Mesenchymal stem cell (in vitro differentiated cells and primary cell): ENCODE measurements around the gene FAM222A.

ENCODE experiments used
- DNase-seq: peaks from one replicate; pipeline ENCODE4 v3.0.0-alpha.2; 2013
- H2AFZ ChIP-seq: one replicate; pipeline ENCODE4 v1.6.1; 2013; ENCODE audit warnings: low read depth, mild to moderate bottlenecking, control low read depth, inconsistent platforms, low read length, moderate library complexity
- H2AK5ac ChIP-seq: 2 replicates; pipeline ENCODE4 v1.6.1; 2013; ENCODE audit warnings: low read length, moderate library complexity, mild to moderate bottlenecking, inconsistent platforms; ENCODE audit not compliant: severe bottlenecking
- H2BK120ac ChIP-seq: one replicate; pipeline ENCODE4 v1.6.1; 2013; ENCODE audit warnings: low read depth, mild to moderate bottlenecking, inconsistent platforms, low read length, moderate library complexity
- H2BK12ac ChIP-seq, 2 experiments: one replicate each; pipeline ENCODE4 v1.6.1; 2013; ENCODE audit warnings: inconsistent platforms in 2 of 2, low read length in 2 of 2, mild to moderate bottlenecking in 2 of 2, moderate library complexity in 2 of 2, control low read depth in 1 of 2
- H2BK15ac ChIP-seq: one replicate; pipeline ENCODE4 v1.6.1; 2013; ENCODE audit warnings: mild to moderate bottlenecking, low read depth, inconsistent platforms; ENCODE audit not compliant: poor library complexity, severe bottlenecking
- H2BK5ac ChIP-seq: 2 replicates; pipeline ENCODE4 v1.6.1; 2013; ENCODE audit warnings: low read depth, mild to moderate bottlenecking, low read length, control low read depth, inconsistent platforms; ENCODE audit not compliant: poor library complexity, severe bottlenecking
- H3K14ac ChIP-seq, 2 experiments: one replicate each; pipeline ENCODE4 v1.6.1; 2013; ENCODE audit warnings: inconsistent platforms in 2 of 2, low read length in 2 of 2, control low read depth in 1 of 2, mild to moderate bottlenecking in 1 of 2, moderate library complexity in 1 of 2
- H3K18ac ChIP-seq, 2 experiments: one replicate each; pipeline ENCODE4 v1.6.1; 2013; ENCODE audit warnings: inconsistent platforms in 2 of 2, low read length in 2 of 2, control low read depth in 1 of 2, low read depth in 1 of 2, mild to moderate bottlenecking in 1 of 2
- H3K23ac ChIP-seq, 2 experiments: one replicate each; pipeline ENCODE4 v1.6.1; 2013; ENCODE audit warnings: inconsistent platforms in 2 of 2, low read length in 2 of 2, mild to moderate bottlenecking in 2 of 2, moderate library complexity in 2 of 2, control low read depth in 1 of 2
- H3K27ac ChIP-seq: 2 replicates; pipeline ENCODE4 v1.5.1; 2013; ENCODE audit warnings: mild to moderate bottlenecking, moderate library complexity, low read length, control low read depth, inconsistent platforms; ENCODE audit not compliant: poor library complexity, severe bottlenecking
- H3K27me3 ChIP-seq, 2 experiments: 2 replicates each; pipeline versions ENCODE4 v1.6.1 to v1.7.0; 2013; ENCODE audit warnings: low read length in 2 of 2, mild to moderate bottlenecking in 2 of 2, moderate library complexity in 2 of 2, control low read depth in 1 of 2, inconsistent platforms in 1 of 2; ENCODE audit not compliant: control insufficient read depth in 1 of 2, insufficient read depth in 1 of 2
- H3K36me3 ChIP-seq, 2 experiments: 2 replicates each; pipeline versions ENCODE4 v1.6.1 to v1.7.0; 2013; ENCODE audit warnings: low read length in 2 of 2, control low read depth in 1 of 2, inconsistent platforms in 1 of 2, low read depth in 1 of 2, mild to moderate bottlenecking in 1 of 2; ENCODE audit not compliant: insufficient read depth in 2 of 2, control insufficient read depth in 1 of 2
- H3K4ac ChIP-seq, 2 experiments: one replicate each; pipeline ENCODE4 v1.6.1; 2013; ENCODE audit warnings: inconsistent platforms in 2 of 2, low read length in 2 of 2, mild to moderate bottlenecking in 2 of 2, moderate library complexity in 2 of 2, control low read depth in 1 of 2, low read depth in 1 of 2
- H3K4me1 ChIP-seq: 2 replicates; pipeline ENCODE4 v1.6.1; 2013; ENCODE audit warnings: low read depth, low read length, control low read depth; ENCODE audit not compliant: control insufficient read depth, insufficient read depth
- H3K4me2 ChIP-seq: 2 replicates; pipeline ENCODE4 v1.6.1; 2013; ENCODE audit warnings: low read length, mild to moderate bottlenecking, inconsistent platforms; ENCODE audit not compliant: poor library complexity, severe bottlenecking
- H3K4me3 ChIP-seq, 2 experiments: 2 replicates each; pipeline versions ENCODE4 v1.5.1 to v1.7.0; 2013; ENCODE audit warnings: low read length in 2 of 2, mild to moderate bottlenecking in 2 of 2, control low read depth in 1 of 2, low read depth in 1 of 2; ENCODE audit not compliant: insufficient read depth in 1 of 2
- H3K79me1 ChIP-seq: replicated peaks from 2 replicates; pipeline ENCODE4 v1.6.1; 2013; ENCODE audit warnings: mild to moderate bottlenecking, control low read depth, low read length, inconsistent platforms; ENCODE audit not compliant: poor library complexity, severe bottlenecking
- H3K9ac ChIP-seq: 2 replicates; pipeline ENCODE4 v1.7.0; 2013; ENCODE audit warnings: mild to moderate bottlenecking, low read length, moderate library complexity
- H3K9me3 ChIP-seq: 2 replicates; pipeline ENCODE4 v1.7.0; 2013; ENCODE audit warnings: mild to moderate bottlenecking, low read length; ENCODE audit not compliant: control insufficient read depth
- H4K8ac ChIP-seq: one replicate; pipeline ENCODE4 v1.6.1; 2013; ENCODE audit warnings: inconsistent platforms, mild to moderate bottlenecking, low read length, moderate library complexity
- H4K91ac ChIP-seq: one replicate; pipeline ENCODE4 v1.6.1; 2013; ENCODE audit warnings: mild to moderate bottlenecking, low read length, inconsistent platforms
- whole genome bisulfite sequencing: methylation state at CpG from one replicate; pipeline ENCODE4 v1.1.7; 2013; ENCODE audit warnings: mixed read lengths; 5-methylcytosine and 5-hydroxymethylcytosine counted together

FAM222A gene

GRCh38 chr12:109717390-109718357, 4.0 kb downstream of the FAM222A start:
- no peak overlapping the region for H3K23ac ChIP-seq
- no peak overlapping the region for H3K14ac ChIP-seq
- H2AK5ac ChIP-seq: no peak overlapping the region
- H2BK5ac ChIP-seq: no peak overlapping the region
- no peak overlapping the region for H3K27ac ChIP-seq
- H3K4me3 ChIP-seq: no peak overlapping the region
- H3K9me3 ChIP-seq: no peaks in the 10 kb centered on the region
- H3K18ac ChIP-seq: no peak overlapping the region
- no peak overlapping the region for H2BK12ac ChIP-seq
- H3K9ac ChIP-seq: no peak overlapping the region
- no peak overlapping the region for H3K4me2 ChIP-seq
- 56% methylated on average over 16 of the region's 18 CpGs for whole genome bisulfite sequencing
- no peaks in the 10 kb centered on the region for H3K36me3 ChIP-seq
- no peak overlapping the region for H2BK15ac ChIP-seq
- H4K8ac ChIP-seq: no peak overlapping the region
- H2AFZ ChIP-seq: no peak overlapping the region
- H3K4ac ChIP-seq: no peak overlapping the region
- peaks cover 70 to 84% of the 10 kb centered on the region in 2 experiments for H3K27me3 ChIP-seq
- no peaks in the 10 kb centered on the region for H3K79me1 ChIP-seq
- no peak overlapping the region for H2BK120ac ChIP-seq
- peaks cover 16% of the 10 kb centered on the region for H3K4me1 ChIP-seq
- H4K91ac ChIP-seq: no peak overlapping the region
- peak; percentile 16 for DNase-seq

GRCh38 chr12:109718390-109718789, 4.8 kb downstream of the FAM222A start:
- Histone ChIP-seq H4K8ac (no peak overlapping the region), H3K27me3 (peaks cover 66 to 78% of the 10 kb centered on the region in 2 experiments), H3K14ac (no peak overlapping the region), H3K18ac (no peak overlapping the region), H3K4me1 (peaks cover 16% of the 10 kb centered on the region), H2AFZ (no peak overlapping the region), H2BK5ac (no peak overlapping the region), H4K91ac (no peak overlapping the region), H3K23ac (no peak overlapping the region), H3K9me3 (no peaks in the 10 kb centered on the region), H2BK12ac (no peak overlapping the region), H3K79me1 (no peaks in the 10 kb centered on the region), H3K27ac (no peak overlapping the region), H3K4me2 (peak overlapping the region; percentile 20), H3K9ac (no peak overlapping the region), H3K36me3 (no peaks in the 10 kb centered on the region), H2BK120ac (no peak overlapping the region), H3K4ac (no peak overlapping the region), H2BK15ac (no peak overlapping the region), H2AK5ac (no peak overlapping the region), H3K4me3 (no peak overlapping the region)
- WGBS: 1% methylated on average over 26 of the region's 33 CpGs
- DNase-seq: peak; percentile 15

GRCh38 chr12:109719123-109720022, 5.7 kb downstream of the FAM222A start:
- Histone ChIP-seq H4K8ac (no peak overlapping the region), H2AK5ac (no peak overlapping the region), H3K23ac (no peak overlapping the region), H3K36me3 (no peaks in the 10 kb centered on the region), H2BK120ac (no peak overlapping the region), H2AFZ (no peak overlapping the region), H3K27ac (no peak overlapping the region), H2BK15ac (no peak overlapping the region), H3K4ac (no peak overlapping the region), H2BK12ac (no peak overlapping the region), H3K4me2 (no peak overlapping the region), H3K18ac (no peak overlapping the region), H3K4me1 (peaks cover 16% of the 10 kb centered on the region), H4K91ac (no peak overlapping the region), H3K79me1 (no peaks in the 10 kb centered on the region), H3K14ac (no peak overlapping the region), H3K9me3 (no peaks in the 10 kb centered on the region), H3K9ac (no peak overlapping the region), H3K27me3 (peaks cover 66 to 87% of the 10 kb centered on the region in 2 experiments), H3K4me3 (no peak overlapping the region), H2BK5ac (no peak overlapping the region)
- DNase-seq: peak; percentile 32
- 52% methylated on average over 10 of the region's 12 CpGs for WGBS
